RCC 7860 (cell line): ENCODE results near the gene OTOG.

ENCODE experiments used
- DNase-seq: peaks from one replicate; pipeline ENCODE4 v3.0.0-alpha.2; 2015; ENCODE audit warnings: low spot score
- FAIRE-seq: peaks from 2 replicates; lab custom pipeline; 2012; peaks lifted over from hg19 to GRCh38; lab: Jason Lieb, UNC

The OTOG gene

GRCh38 chr11:17643506-17644405 lies 96.7 kb downstream of the OTOG start:
- FAIRE-seq = no peak

GRCh38 chr11:17645190-17645970 lies 98.3 kb downstream of the OTOG start:
- DNase-seq = no peak
- FAIRE-seq = no peak

More at GRCh38 chr11:17643506-17644405, 96.7 kb downstream of the OTOG start:
- DNase-seq = no peak

GRCh38 chr11:17646451-17647145 lies 99.5 kb downstream of the OTOG start:
- FAIRE-seq = no peak
- no peak for DNase-seq

- FAIRE-seq (no peak), DNase-seq (no peak)
Measured at GRCh38 chr11:17648528-17648927, 101.5 kb downstream of the OTOG start.

GRCh38 chr11:17649261-17649660 lies 102.2 kb downstream of the OTOG start:
- no peak for DNase-seq

GRCh38 chr11:17649696-17650095 lies 102.6 kb downstream of the OTOG start:
- no peak for DNase-seq
- no peak for FAIRE-seq

More at GRCh38 chr11:17649261-17649660, 102.2 kb downstream of the OTOG start:
- no peak for FAIRE-seq

- no peak for DNase-seq
- no peak for FAIRE-seq
Measured at GRCh38 chr11:17650127-17650911, 103.3 kb downstream of the OTOG start.

- FAIRE-seq = no peak
- no peak for DNase-seq
Measured at GRCh38 chr11:17651061-17651460, 104.0 kb downstream of the OTOG start.

GRCh38 chr11:17651681-17652080 lies 104.6 kb downstream of the OTOG start:
- FAIRE-seq (no peak), DNase-seq (no peak)

GRCh38 chr11:17652556-17652955 lies 105.5 kb downstream of the OTOG start:
- FAIRE-seq (no peak), DNase-seq (no peak)

GRCh38 chr11:17653611-17654010 lies 106.6 kb downstream of the OTOG start:
- no peak for DNase-seq
- no peak for FAIRE-seq

GRCh38 chr11:17655682-17656081 lies 108.6 kb downstream of the OTOG start:
- no peak for DNase-seq
- no peak for FAIRE-seq

GRCh38 chr11:17658211-17658610 lies 111.2 kb downstream of the OTOG start:
- DNase-seq = no peak

GRCh38 chr11:17668166-17668565 lies 121.1 kb downstream of the OTOG start:
- no peak for FAIRE-seq
- DNase-seq = no peak

More at GRCh38 chr11:17658211-17658610, 111.2 kb downstream of the OTOG start:
- no peak for FAIRE-seq

GRCh38 chr11:17672469-17672868 lies 125.4 kb downstream of the OTOG start:
- DNase-seq = no peak
- no peak for FAIRE-seq

- no peak for FAIRE-seq
- DNase-seq = peak; percentile 24
Measured at GRCh38 chr11:17673951-17674350, 126.9 kb downstream of the OTOG start.

GRCh38 chr11:17682848-17683247 lies 135.8 kb downstream of the OTOG start:
- no peak for DNase-seq
- FAIRE-seq = no peak

- DNase-seq (peak; percentile 89), FAIRE-seq (peak; percentile 73)
Measured at GRCh38 chr11:17683377-17684161, 136.5 kb downstream of the OTOG start.

- DNase-seq (no peak), FAIRE-seq (no peak)
Measured at GRCh38 chr11:17684550-17684949, 137.5 kb downstream of the OTOG start.
